Duodenal mucosa (tissue), 2 donors: ENCODE measurements around the gene SECTM1.
A peak's percentile ranks its signal among the peaks of the same experiment; 100 is the strongest.
"Not testable (repeated sequence)": the region's sequence is repeated elsewhere in the genome, so short reads cannot be mapped to it uniquely, and the experiment has no call there.

Source experiments
- H3K27ac ChIP-seq: one replicate; pipeline ENCODE4 v1.7.0; 2013; ENCODE audit warnings: low read depth, low read length
- H3K27me3 ChIP-seq, 2 donors: one replicate each; pipeline ENCODE4 v1.7.0; 2013; ENCODE audit warnings: low read length in 2 of 2, control low read depth in 1 of 2; ENCODE audit not compliant: insufficient read depth in 2 of 2, control insufficient read depth in 1 of 2
- H3K36me3 ChIP-seq, 2 donors: one replicate each; pipeline ENCODE4 v1.7.0; 2013; ENCODE audit warnings: low read length in 2 of 2, control low read depth in 1 of 2; ENCODE audit not compliant: insufficient read depth in 2 of 2, control insufficient read depth in 1 of 2
- H3K4me1 ChIP-seq, 2 donors: one replicate each; pipeline ENCODE4 v1.7.0; 2013; ENCODE audit warnings: low read length in 2 of 2, control low read depth in 1 of 2; ENCODE audit not compliant: insufficient read depth in 2 of 2, control insufficient read depth in 1 of 2
- H3K4me3 ChIP-seq, 2 donors: one replicate each; pipeline ENCODE4 v1.7.0; 2013; ENCODE audit warnings: low read length in 2 of 2, low read depth in 1 of 2
- H3K9ac ChIP-seq, 2 donors: one replicate each; pipeline ENCODE4 v1.7.0; 2013; ENCODE audit warnings: low read length in 2 of 2, low read depth in 1 of 2
- H3K9me3 ChIP-seq, 2 donors: one replicate each; pipeline ENCODE4 v1.7.0; 2013; ENCODE audit warnings: low read length in 2 of 2, control low read depth in 1 of 2; ENCODE audit not compliant: control insufficient read depth in 1 of 2

Gene SECTM1

DNA sequence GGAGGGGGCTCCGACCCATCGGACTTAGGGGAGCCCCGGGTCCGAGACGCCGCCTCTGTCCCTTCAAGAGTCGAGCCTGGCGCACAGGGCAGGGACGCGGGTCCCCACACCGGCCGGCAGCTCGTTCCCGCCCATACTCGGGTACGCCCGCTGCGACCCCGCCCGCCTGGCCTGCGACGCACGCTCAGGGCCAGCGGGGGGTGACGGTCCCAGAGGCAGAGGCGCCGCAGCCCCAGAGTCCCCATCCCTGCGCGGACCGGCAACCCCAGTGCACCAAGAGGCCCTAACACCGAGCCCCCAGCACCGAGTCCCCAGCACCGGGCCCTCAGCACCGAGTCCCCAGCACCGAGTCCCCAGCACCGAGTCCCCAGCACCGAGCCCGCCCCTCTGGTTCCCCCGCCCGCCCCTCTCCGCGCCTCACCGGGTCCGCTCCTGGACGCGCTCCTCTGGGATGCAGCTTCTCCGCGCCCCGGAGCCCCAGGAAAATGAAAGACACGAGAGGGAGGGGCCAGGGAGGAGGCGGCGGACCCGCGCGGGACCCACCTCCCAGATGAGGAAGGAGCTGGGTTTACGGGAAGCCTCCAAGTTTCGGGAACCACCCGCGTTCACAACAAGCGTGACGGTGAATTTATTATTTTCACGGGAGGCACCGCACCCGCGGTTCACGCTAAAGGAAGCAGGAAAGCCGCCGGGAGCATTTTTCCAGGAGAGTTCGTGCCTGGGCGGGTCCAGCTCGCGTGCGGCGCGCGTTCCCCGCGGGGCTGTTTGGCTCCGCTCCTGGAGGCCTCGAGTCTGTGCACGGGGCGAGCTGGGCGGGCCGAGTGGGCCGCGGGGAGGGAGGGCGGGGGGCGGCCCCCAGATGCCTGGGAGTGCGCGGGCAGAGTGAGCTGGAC, at the start of gene SECTM1:
SECTM1 (minus strand) TSS at position 488 of the 893 bp plus-strand sequence. CDS start 6,526 bp downstream, outside the sequence.
- Histone ChIP-seq H3K4me1 (peaks cover 43 to 64% of the 10 kb centered on the region in 2 donors), H3K36me3 (no peaks in the 10 kb centered on the region), H3K4me3 (peak within 1 kb of the TSS; percentile 79), H3K9ac (peak within 1 kb of the TSS; percentile 70 to 72), H3K27me3 (peaks cover 14 to 19% of the 10 kb centered on the region in 2 donors), H3K27ac (peak within 1 kb of the TSS; percentile 63), H3K9me3 (no peaks in the 10 kb centered on the region)

DNA sequence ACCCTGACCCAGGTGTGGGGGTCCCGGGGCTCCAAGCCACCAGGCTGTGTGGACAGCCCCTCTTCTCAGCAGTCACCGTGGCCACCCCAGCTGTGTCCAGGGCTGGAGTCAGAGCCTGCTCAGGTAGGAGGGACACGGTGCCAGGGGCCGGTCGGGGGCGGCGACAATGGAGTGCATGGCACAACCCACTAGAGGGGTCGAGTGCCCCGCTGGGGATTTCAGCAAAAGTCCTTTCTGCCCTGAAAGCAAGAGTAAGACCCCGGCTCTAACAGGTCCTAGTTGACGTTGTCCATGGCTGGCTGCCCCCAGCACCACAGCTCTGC, 49.3 kb upstream of the SECTM1 start:
- Histone ChIP-seq H3K27me3 (peaks cover 17 to 29% of the 10 kb centered on the region in 2 donors), H3K9me3 (no peaks in the 10 kb centered on the region), H3K4me3 (no peak overlapping the region), H3K9ac (no peak overlapping the region), H3K4me1 (peaks cover 11 to 21% of the 10 kb centered on the region in 2 donors), H3K27ac (no peak overlapping the region), H3K36me3 (no peaks in the 10 kb centered on the region)

- H3K27me3 ChIP-seq, result peaks cover 12 to 23% of the 10 kb centered on the region in 2 donors
- H3K4me1 ChIP-seq, result peaks cover 11 to 20% of the 10 kb centered on the region in 2 donors
- not testable (repeated sequence) for H3K4me3 ChIP-seq, H3K9ac ChIP-seq, H3K9me3 ChIP-seq, H3K36me3 ChIP-seq, H3K27ac ChIP-seq
Observed at GRCh38 chr17:82382220-82382932, 48.8 kb upstream of the SECTM1 start.

DNA sequence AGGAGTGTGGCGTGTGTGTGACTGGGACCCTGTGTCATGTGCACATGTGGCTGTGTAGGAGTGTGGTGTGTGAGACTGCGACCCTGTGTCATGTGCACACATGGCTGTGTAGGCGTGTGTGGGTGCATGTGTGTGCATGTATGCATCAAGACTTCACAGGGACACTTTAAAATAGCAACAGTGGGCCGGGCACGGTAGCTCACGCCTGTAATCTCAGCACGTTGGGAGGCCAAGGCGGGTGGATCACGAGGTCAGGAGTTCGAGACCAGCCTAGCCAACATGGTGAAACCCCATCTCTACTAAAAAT, 48.1 kb upstream of the SECTM1 start:
- Histone ChIP-seq H3K4me1 (peaks cover 11 to 16% of the 10 kb centered on the region in 2 donors), H3K4me3 (peak overlapping the region in 1 of 2 donors; percentile 44), H3K27me3 (peaks cover 5 to 17% of the 10 kb centered on the region in 2 donors)
- not testable (repeated sequence) for H3K9me3 ChIP-seq, H3K27ac ChIP-seq, H3K36me3 ChIP-seq, H3K9ac ChIP-seq

GRCh38 chr17:82380860-82381702, 47.5 kb upstream of the SECTM1 start:
- peaks cover 11 to 16% of the 10 kb centered on the region in 2 donors for H3K4me1 ChIP-seq
- H3K27ac ChIP-seq, result no peak overlapping the region
- no peak overlapping the region for H3K9ac ChIP-seq
- peak overlapping the region; percentile 44 to 54 for H3K4me3 ChIP-seq
- H3K27me3 ChIP-seq, result peaks cover 6 to 14% of the 10 kb centered on the region in 2 donors
- H3K9me3 ChIP-seq, result no peaks in the 10 kb centered on the region
- H3K36me3 ChIP-seq, result no peaks in the 10 kb centered on the region

- H3K27ac ChIP-seq, result no peak overlapping the region
- peaks cover 0 to 11% of the 10 kb centered on the region in 2 donors for H3K4me1 ChIP-seq
- no peaks in the 10 kb centered on the region for H3K9me3 ChIP-seq
- H3K36me3 ChIP-seq, result no peaks in the 10 kb centered on the region
- peaks cover 14 to 25% of the 10 kb centered on the region in 2 donors for H3K27me3 ChIP-seq
- no peak overlapping the region for H3K9ac ChIP-seq
- no peak overlapping the region for H3K4me3 ChIP-seq
Observed at GRCh38 chr17:82378741-82379021, 45.1 kb upstream of the SECTM1 start.

DNA sequence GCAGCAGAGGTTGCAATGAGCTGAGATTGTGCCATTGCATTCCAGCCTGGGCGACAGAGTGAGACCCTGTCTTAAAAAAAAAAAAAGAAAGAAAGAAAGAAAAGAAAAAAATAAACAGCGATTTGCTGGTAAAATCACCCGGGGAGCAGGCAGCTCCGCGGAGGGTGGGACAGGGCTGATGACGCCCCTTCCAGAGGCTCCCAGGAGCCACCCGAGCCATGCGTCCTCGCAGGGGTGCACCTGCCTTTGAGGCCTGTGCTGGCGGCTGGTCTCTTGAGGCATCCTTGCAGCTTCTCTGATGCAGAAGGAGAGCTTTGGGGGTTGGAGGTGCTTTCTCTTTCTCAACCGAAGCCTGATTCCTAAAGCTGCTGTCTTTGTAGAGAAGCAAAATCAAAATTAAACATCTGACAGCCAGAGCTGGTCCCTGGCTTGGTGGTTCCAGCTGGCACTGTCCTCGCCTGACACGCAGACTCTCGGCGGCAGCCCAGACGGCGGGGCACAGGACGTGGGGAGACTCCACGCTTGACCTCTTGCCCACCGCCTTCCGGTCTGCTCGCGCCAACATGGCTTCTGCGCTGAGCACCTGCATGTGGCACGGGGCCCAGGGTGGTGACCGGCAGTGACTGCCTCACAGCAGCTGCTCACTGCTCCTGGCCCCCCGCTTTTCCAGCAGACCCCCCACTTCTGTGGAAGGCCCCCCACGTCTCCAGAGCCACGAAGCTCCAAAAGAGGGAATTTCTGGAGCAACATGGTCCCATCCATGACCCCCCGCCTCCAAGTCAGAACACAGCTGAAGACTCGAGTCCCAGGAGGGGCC, 44.6 kb upstream of the SECTM1 start:
- Histone ChIP-seq H3K27ac (no peak overlapping the region), H3K27me3 (peaks cover 14 to 25% of the 10 kb centered on the region in 2 donors), H3K9ac (no peak overlapping the region), H3K4me3 (no peak overlapping the region), H3K36me3 (no peaks in the 10 kb centered on the region), H3K9me3 (no peaks in the 10 kb centered on the region), H3K4me1 (peaks cover 0 to 11% of the 10 kb centered on the region in 2 donors)

DNA sequence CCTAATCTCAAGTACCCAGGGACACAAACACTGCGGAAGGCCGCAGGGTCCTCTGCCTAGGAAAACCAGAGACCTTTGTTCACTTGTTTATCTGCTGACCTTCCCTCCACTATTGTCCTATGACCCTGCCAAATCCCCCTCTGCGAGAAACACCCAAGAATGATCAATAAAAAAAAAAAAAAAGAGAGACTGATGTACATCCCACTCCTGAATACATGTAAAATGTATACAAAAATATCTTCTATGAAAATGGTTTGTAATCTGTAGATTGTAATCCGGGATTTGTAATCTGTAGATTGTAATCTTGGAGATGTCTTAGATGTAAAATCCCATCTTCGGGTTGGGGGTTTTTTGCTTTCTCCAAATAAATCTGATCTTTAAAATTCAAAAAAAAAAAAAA, 43.7 kb upstream of the SECTM1 start:
- not testable (repeated sequence) for H3K4me3 ChIP-seq, H3K27ac ChIP-seq, H3K9ac ChIP-seq, H3K36me3 ChIP-seq, H3K9me3 ChIP-seq
- peaks cover 6 to 16% of the 10 kb centered on the region in 2 donors for H3K4me1 ChIP-seq
- H3K27me3 ChIP-seq, result peaks cover 21 to 30% of the 10 kb centered on the region in 2 donors

DNA sequence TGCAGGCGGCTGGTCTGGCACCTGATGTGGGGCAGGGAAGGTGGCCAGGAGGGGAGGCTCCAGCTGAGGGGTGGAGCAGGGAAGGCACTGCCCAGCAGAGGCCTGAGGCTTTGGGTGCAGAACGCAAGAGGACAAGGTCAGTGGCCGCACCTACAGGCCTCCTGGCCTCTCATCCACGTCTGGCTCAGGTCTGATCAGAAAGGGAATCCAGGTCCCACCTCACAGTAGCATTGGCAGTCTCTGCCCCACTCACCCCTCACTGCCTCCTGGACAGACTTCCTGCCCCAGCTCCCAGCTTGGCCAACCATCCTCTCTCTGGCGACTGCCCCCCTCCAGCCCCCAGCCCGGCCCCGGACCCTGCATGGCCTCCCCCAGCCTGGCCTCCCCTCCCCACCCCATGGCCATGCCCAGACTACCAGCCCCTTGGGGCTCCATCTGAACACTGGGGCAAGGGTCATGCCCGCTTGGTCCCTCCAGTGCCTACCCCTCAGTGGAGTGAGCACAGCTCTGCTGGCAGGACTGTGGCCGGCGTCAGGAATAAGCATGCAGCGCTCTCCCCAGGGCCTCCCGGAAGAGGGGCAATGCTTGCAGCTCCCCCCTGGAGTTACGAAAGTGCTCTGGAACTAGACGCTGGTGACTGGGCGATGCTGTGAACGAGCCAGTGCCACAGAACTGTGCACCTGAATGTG, 42.6 kb upstream of the SECTM1 start:
- H3K27me3 ChIP-seq, result peaks cover 26 to 36% of the 10 kb centered on the region in 2 donors
- H3K9ac ChIP-seq, result no peak overlapping the region
- H3K9me3 ChIP-seq, result no peaks in the 10 kb centered on the region
- H3K27ac ChIP-seq, result no peak overlapping the region
- peaks cover 7 to 18% of the 10 kb centered on the region in 2 donors for H3K4me1 ChIP-seq
- H3K36me3 ChIP-seq, result no peaks in the 10 kb centered on the region
- H3K4me3 ChIP-seq, result no peak overlapping the region
